GM12875 (cell line): Measurements from ENCODE around the gene WDR20.
"Not testable (repeated sequence)": the region's sequence is repeated elsewhere in the genome, so short reads cannot be mapped to it uniquely, and the experiment has no call there.

Experiments
- H3K4me3 ChIP-seq: one replicate; pipeline ENCODE4 v1.5.1; 2011; ENCODE audit warnings: low read depth, low read length, control low read depth
- CTCF ChIP-seq: IDR thresholded peaks from 2 replicates; pipeline ENCODE4 v1.5.1; 2011; ENCODE audit warnings: low read depth, mild to moderate bottlenecking, control low read depth, inconsistent platforms, low read length, moderate library complexity, borderline replicate concordance; ENCODE audit not compliant: insufficient read depth

Gene WDR20

GRCh38 chr14:102146423-102146822 lies 6.7 kb downstream of the WDR20 start:
- TF ChIP-seq CTCF: no peak
- no peak overlapping the region for H3K4me3 ChIP-seq

GRCh38 chr14:102150083-102150482 lies 10.4 kb downstream of the WDR20 start:
- no peak overlapping the region for H3K4me3 ChIP-seq
- TF ChIP-seq CTCF: no peak

- no peak for TF ChIP-seq CTCF
- H3K4me3 ChIP-seq: no peak overlapping the region
These were observed 11.0 kb downstream of the WDR20 start for GRCh38 chr14:102150744-102151143.

GRCh38 chr14:102151411-102151810 lies 11.7 kb downstream of the WDR20 start:
- not testable (repeated sequence) for H3K4me3 ChIP-seq

- no peak for TF ChIP-seq CTCF
- H3K4me3 ChIP-seq: no peak overlapping the region
These were observed 14.4 kb downstream of the WDR20 start for GRCh38 chr14:102154121-102154520.

- no peak for TF ChIP-seq CTCF
- no peak overlapping the region for H3K4me3 ChIP-seq
These were observed 15.3 kb downstream of the WDR20 start for GRCh38 chr14:102154821-102155549.

GRCh38 chr14:102157346-102157745 lies 17.6 kb downstream of the WDR20 start:
- H3K4me3 ChIP-seq: no peak overlapping the region
- TF ChIP-seq CTCF: no peak
